A549 (cell line): ENCODE results near the gene CSRP2. TPM values are rescaled to one million over a fixed set of nuclear protein-coding genes. Genes with fewer than 3 reads are reported as not detected.

Source experiments
- ATAC-seq, 2 experiments: fragments of 200-7000 bp in 1 of 2; fragments of >200 bp in 1 of 2; cut with Nextera tagmentation in 1 of 2; cut with Tn5 transposase in 1 of 2; 3 replicates each; pipeline versions ENCODE4 v1.8.0 to v1.9.1; 2018 to 2020; ENCODE audit warnings: mild to moderate bottlenecking in 1 of 2, moderate library complexity in 1 of 2
- CTCF ChIA-PET: fragments of 300-600 bp; sonication (Branson Sonifier 250); formaldehyde crosslinking; extraction: SDS; loops from one replicate; lab custom pipeline; 2021; ENCODE audit warnings: antibody characterized with exemption, inconsistent platforms; lab: Yijun Ruan, JAX
- POLR2A ChIA-PET: fragments of 350-600 bp; formaldehyde crosslinking; extraction: SDS; loops from one replicate; lab custom pipeline; 2021; ENCODE audit warnings: antibody characterized with exemption, inconsistent platforms; lab: Yijun Ruan, JAX
- DNase-seq, 2 experiments: peaks; one replicate each; pipeline versions ENCODE4 v3.0.0 to v3.0.0-alpha.2; 2011 to 2016; ENCODE audit warnings: low read depth in 1 of 2, low spot score in 1 of 2
- FAIRE-seq: peaks from 2 replicates; lab custom pipeline; 2011; peaks lifted over from hg19 to GRCh38; lab: Jason Lieb, UNC
- H3K27ac ChIP-seq, 2 experiments: fragments of >200 bp; sonication (Bioruptor Twin); formaldehyde crosslinking; 3 replicates each; pipeline ENCODE4 v1.5.1; 2016 to 2017
- H3K4me1 ChIP-seq: fragments of >200 bp; sonication (Bioruptor Twin); formaldehyde crosslinking; 3 replicates; pipeline ENCODE4 v1.6.1; 2016
- H3K4me2 ChIP-seq: fragments of >200 bp; sonication (Bioruptor Twin); formaldehyde crosslinking; 3 replicates; pipeline ENCODE4 v1.6.1; 2016
- H3K4me3 ChIP-seq: fragments of >200 bp; sonication (Bioruptor Twin); formaldehyde crosslinking; 3 replicates; pipeline ENCODE4 v1.5.1; 2016
- H3K9me3 ChIP-seq: fragments of >200 bp; sonication (Bioruptor Twin); formaldehyde crosslinking; 3 replicates; pipeline ENCODE4 v1.6.1; 2016
- CEBPB ChIP-seq, 2 experiments: fragments of >200 bp in 1 of 2; sonication (Bioruptor Twin) in 1 of 2; formaldehyde crosslinking in 1 of 2; IDR thresholded peaks; 2 replicates each; pipeline ENCODE4 v1.6.1; 2012 to 2016
- EHF ChIP-seq: fragments of 250-450 bp; sonication (Bioruptor Pico); IDR thresholded peaks from 2 replicates; pipeline ENCODE4 v1.5.0; 2020; ENCODE audit warnings: mild to moderate bottlenecking
- FOSL2 ChIP-seq, 2 experiments: fragments of 450-650 bp in 1 of 2; fragments of >200 bp in 1 of 2; sonication (Bioruptor Twin) in 1 of 2; formaldehyde crosslinking; IDR thresholded peaks; 2 replicates each; pipeline versions ENCODE4 v1.5.0 to v1.6.1; 2016 to 2020; ENCODE audit warnings: mild to moderate bottlenecking in 1 of 2, moderate library complexity in 1 of 2
- FOXS1 ChIP-seq: fragments of 250-450 bp; sonication (Bioruptor Pico); IDR thresholded peaks from 2 replicates; pipeline ENCODE4 v1.5.0; 2020; ENCODE audit warnings: mild to moderate bottlenecking, moderate library complexity
- HEYL ChIP-seq: fragments of 250-450 bp; sonication (Bioruptor Pico); IDR thresholded peaks from 2 replicates; pipeline ENCODE4 v1.8.0; 2021; ENCODE audit warnings: mild to moderate bottlenecking, moderate library complexity
- NFE2L2 ChIP-seq: fragments of 150-350 bp; conservative IDR thresholded peaks from 2 replicates; pipeline ENCODE4 v1.6.1; 2014; ENCODE audit warnings: low read length
- NPAS2 ChIP-seq: fragments of 250-450 bp; sonication (Bioruptor Pico); IDR thresholded peaks from 2 replicates; pipeline ENCODE4 v1.8.0; 2022; ENCODE audit warnings: mild to moderate bottlenecking, moderate library complexity, borderline replicate concordance
- PHF8 ChIP-seq: fragments of 200-600 bp; sonication (generic); IDR thresholded peaks from 2 replicates; pipeline ENCODE4 v1.6.1; 2016; ENCODE audit warnings: low read depth, mild to moderate bottlenecking, antibody characterized with exemption, moderate library complexity, borderline replicate concordance
- RFX5 ChIP-seq: fragments of 450-650 bp; IDR thresholded peaks from 2 replicates; pipeline ENCODE4 v1.7.1; 2014; ENCODE audit warnings: antibody characterized with exemption, mild to moderate bottlenecking, moderate library complexity
- RNF2 ChIP-seq: fragments of 200-600 bp; sonication (generic); IDR thresholded peaks from 2 replicates; pipeline ENCODE4 v1.6.1; 2016; ENCODE audit warnings: low read depth, mild to moderate bottlenecking, antibody characterized with exemption, moderate library complexity, borderline replicate concordance
- SMC3 ChIP-seq: fragments of >200 bp; sonication (Bioruptor Twin); formaldehyde crosslinking; IDR thresholded peaks from 3 replicates; pipeline ENCODE4 v1.6.1; 2018; ENCODE audit warnings: inconsistent platforms
- TFCP2L1 ChIP-seq: fragments of 250-450 bp; sonication (Bioruptor Pico); IDR thresholded peaks from 2 replicates; pipeline ENCODE4 v1.5.0; 2021; ENCODE audit warnings: mild to moderate bottlenecking
- TP53 ChIP-seq: fragments of 250-450 bp; sonication (Bioruptor Pico); IDR thresholded peaks from 2 replicates; pipeline ENCODE4 v1.5.0; 2021; ENCODE audit warnings: mild to moderate bottlenecking, moderate library complexity
- ZC3H11A ChIP-seq: fragments of 450-650 bp; IDR thresholded peaks from 2 replicates; pipeline ENCODE4 v1.6.1; 2014; ENCODE audit warnings: antibody characterized with exemption, mild to moderate bottlenecking
- ZFP36 ChIP-seq: fragments of 450-650 bp; IDR thresholded peaks from 2 replicates; pipeline ENCODE4 v1.6.1; 2014; ENCODE audit warnings: borderline replicate concordance; ENCODE audit not compliant: partially characterized antibody
- ZSCAN20 ChIP-seq: fragments of 250-450 bp; sonication (Bioruptor Pico); IDR thresholded peaks from 2 replicates; pipeline ENCODE4 v1.8.0; 2022; ENCODE audit warnings: mild to moderate bottlenecking, moderate library complexity
- WGBS: methylation state at CpG from one replicate; pipeline ENCODE4 v1.1.6; 2017; ENCODE audit errors: missing lambda C conversion rate; 5-methylcytosine and 5-hydroxymethylcytosine counted together
- polyA plus RNA-seq, 4 experiments: library from polyadenylated mRNA; depleted of rRNA in 3 of 4; stranded (reverse); fragments of >200 nt; fragmentation: RNase III in 1 of 4; extraction: RNeasy Plus Mini Kit Qiagen cat#74134 plus additional on column Dnase treatment in 1 of 4; gene quantifications; 2 replicates in 3 of 4; 3 replicates in 1 of 4; pipeline ENCODE4 v1.2.3, GENCODE V29; 2011 to 2017
- TF ChIP-seq, protein P1 (sequence below): IDR thresholded peaks from 2 replicates; pipeline ENCODE4 v1.6.1; 2012
- TF ChIP-seq, protein P2 (sequence below): fragments of >200 bp; sonication (Bioruptor Twin); formaldehyde crosslinking; IDR thresholded peaks from 2 replicates; pipeline ENCODE4 v1.6.1; 2016
- TF ChIP-seq, protein P3 (sequence below): fragments of 250-450 bp; sonication (Bioruptor Pico); IDR thresholded peaks from 2 replicates; pipeline ENCODE4 v1.5.0; 2021; ENCODE audit warnings: mild to moderate bottlenecking, moderate library complexity, borderline replicate concordance

The CSRP2 gene
- polyA plus RNA-seq, 2 of the 4 experiments (the other 2 are of a cell fraction): 19.2 to 23.6 TPM

DNA sequence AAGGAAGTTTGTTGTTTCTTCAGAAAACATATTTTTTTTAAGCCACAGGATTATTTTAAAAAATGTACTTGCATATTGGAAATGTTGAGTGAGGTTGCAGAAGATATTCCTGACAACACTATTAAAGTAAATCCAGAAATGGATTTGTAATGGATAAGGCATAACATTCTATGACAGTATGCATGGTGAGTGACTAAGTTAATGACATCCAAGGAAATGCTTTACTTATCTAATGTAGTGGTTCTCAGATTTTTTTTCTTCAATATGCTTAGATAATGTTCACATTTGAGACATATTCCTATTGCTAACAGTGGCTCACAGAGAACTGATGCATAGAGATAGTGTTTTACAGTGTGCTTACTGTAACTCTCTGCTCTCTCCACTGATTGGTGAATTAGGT lies 65.6 kb downstream of the CSRP2 start:
- H3K4me3 ChIP-seq: no peak overlapping the region
- H3K9me3 ChIP-seq: no peaks in the 10 kb centered on the region
- no peaks in the 10 kb centered on the region for H3K4me1 ChIP-seq
- ChIA-PET POLR2A (no interaction called here), CTCF (no interaction called here)
- no peak for DNase-seq
- no peak overlapping the region for H3K4me2 ChIP-seq
- ATAC-seq: no peak
- H3K27ac ChIP-seq: no peak overlapping the region
- FAIRE-seq: no peak
- TF ChIP-seq HEYL (CRISPR knock-in tag) (no peak), TFCP2L1 (CRISPR knock-in tag) (no peak), ZC3H11A (no peak), CEBPB (IDR thresholded peaks at IDR 0.05) (no peak), RNF2 (no peak), ZSCAN20 (CRISPR knock-in tag) (no peak), RFX5 (no peak), ZFP36 (no peak)
- TF ChIP-seq, protein P1, sequence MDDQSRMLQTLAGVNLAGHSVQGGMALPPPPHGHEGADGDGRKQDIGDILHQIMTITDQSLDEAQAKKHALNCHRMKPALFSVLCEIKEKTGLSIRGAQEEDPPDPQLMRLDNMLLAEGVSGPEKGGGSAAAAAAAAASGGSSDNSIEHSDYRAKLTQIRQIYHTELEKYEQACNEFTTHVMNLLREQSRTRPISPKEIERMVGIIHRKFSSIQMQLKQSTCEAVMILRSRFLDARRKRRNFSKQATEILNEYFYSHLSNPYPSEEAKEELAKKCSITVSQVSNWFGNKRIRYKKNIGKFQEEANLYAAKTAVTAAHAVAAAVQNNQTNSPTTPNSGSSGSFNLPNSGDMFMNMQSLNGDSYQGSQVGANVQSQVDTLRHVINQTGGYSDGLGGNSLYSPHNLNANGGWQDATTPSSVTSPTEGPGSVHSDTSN: no peak
- TF ChIP-seq, protein P2, sequence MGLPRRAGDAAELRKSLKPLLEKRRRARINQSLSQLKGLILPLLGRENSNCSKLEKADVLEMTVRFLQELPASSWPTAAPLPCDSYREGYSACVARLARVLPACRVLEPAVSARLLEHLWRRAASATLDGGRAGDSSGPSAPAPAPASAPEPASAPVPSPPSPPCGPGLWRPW: no peak
- TF ChIP-seq, protein P3, sequence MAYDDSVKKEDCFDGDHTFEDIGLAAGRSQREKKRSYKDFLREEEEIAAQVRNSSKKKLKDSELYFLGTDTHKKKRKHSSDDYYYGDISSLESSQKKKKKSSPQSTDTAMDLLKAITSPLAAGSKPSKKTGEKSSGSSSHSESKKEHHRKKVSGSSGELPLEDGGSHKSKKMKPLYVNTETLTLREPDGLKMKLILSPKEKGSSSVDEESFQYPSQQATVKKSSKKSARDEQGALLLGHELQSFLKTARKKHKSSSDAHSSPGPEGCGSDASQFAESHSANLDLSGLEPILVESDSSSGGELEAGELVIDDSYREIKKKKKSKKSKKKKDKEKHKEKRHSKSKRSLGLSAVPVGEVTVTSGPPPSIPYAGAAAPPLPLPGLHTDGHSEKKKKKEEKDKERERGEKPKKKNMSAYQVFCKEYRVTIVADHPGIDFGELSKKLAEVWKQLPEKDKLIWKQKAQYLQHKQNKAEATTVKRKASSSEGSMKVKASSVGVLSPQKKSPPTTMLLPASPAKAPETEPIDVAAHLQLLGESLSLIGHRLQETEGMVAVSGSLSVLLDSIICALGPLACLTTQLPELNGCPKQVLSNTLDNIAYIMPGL (CRISPR knock-in tag): no peak

DNA sequence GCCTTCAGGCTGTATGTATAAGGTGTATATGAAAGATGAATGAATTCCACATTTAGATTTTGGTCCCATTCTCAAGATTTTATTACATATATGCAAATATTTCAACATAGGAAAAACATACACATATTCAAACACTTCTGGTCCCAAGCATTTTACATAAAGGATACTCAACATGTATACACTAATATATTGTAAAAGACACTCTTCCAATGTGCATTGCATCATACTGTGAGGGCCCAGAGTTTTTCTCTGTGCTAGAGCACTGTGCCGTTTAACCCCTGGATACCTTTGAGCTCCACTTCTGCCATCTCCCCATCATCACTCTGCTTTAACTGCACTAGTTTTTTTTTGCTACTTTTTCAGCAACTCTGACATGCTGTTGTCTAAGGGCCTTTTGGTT lies 66.8 kb downstream of the CSRP2 start:
- no peak for FAIRE-seq
- POLR2A ChIA-PET: no interaction called here
- no peak overlapping the region for H3K27ac ChIP-seq

DNA sequence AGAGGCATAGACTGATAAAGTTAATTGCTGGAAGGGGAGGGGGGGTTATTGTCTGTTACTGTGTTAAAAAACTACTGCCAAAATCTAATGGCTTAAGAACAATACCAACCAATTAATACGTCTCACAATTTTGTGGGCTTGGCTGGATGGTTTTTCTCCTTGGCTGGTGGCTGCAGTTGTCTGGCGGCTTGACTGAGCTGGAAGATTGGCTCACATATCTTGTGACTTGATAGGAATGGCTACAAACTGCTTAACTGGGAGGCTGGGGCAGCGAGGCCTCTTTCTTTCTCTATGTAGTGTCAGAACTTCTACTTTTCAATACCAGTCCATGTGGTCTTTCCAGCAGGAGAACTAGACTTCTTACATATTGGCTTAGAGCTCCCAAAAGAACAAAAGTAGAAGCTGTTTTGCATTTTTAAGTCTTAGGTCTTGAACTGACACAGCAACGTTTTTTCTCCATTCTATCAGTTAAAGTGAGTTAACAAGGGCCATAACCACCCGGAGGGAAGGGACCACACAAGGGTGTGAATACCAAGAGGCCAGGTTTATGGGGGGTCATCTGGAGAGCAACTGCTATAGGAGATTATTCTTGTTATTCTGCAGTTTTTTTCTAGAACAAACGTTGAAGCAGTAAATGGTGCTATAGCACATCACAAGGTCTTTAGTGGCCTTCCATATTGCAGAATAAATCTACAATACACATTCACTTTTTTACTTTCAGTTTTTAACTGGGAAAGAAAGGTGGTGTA lies 68.0 kb downstream of the CSRP2 start:
- Histone ChIP-seq H3K4me1 (no peaks in the 10 kb centered on the region), H3K4me2 (no peak overlapping the region), H3K9me3 (no peaks in the 10 kb centered on the region), H3K4me3 (no peak overlapping the region), H3K27ac (no peak overlapping the region)
- FAIRE-seq (no peak), DNase-seq (no peak), ATAC-seq (no peak)
- ChIA-PET POLR2A (no interaction called here), CTCF (no interaction called here)
- 73% methylated on average over 6 of the region's 6 CpGs for WGBS
- TF ChIP-seq NPAS2 (no peak), FOSL2 (IDR thresholded peaks at IDR 0.05) (no peak), FOSL2 (CRISPR knock-in tag; IDR thresholded peaks at IDR 0.05) (no peak), CEBPB (IDR thresholded peaks at IDR 0.05) (no peak), SMC3 (no peak), FOXS1 (no peak), EHF (no peak), PHF8 (no peak)
- TF ChIP-seq, protein P2: no peak

More for the DNA sequence above, 66.8 kb downstream of the CSRP2 start:
- DNase-seq (no peak), ATAC-seq (no peak)
- Histone ChIP-seq H3K4me2 (no peak overlapping the region), H3K9me3 (no peaks in the 10 kb centered on the region), H3K4me1 (no peaks in the 10 kb centered on the region), H3K4me3 (no peak overlapping the region)
- WGBS: 93% methylated on average over 1 of the region's 1 CpG
- CTCF ChIA-PET: interaction anchor here (1.0 kb wide), 1 partner anchor 18 kb away, joined by 3 read pairs; no protein-coding TSS in a partner anchor
- TF ChIP-seq NFE2L2 (no peak), TP53 (CRISPR knock-in tag) (no peak)

Other genes starting within 250 kb of the CSRP2 start
- 49.2 and 54.8 TPM in 2 replicates for gene ZDHHC17, start 114.9 kb downstream of the CSRP2 start, polyA plus RNA-seq (2011; rRNA removed)
- 28.1 to 30.5 TPM (median 29.4 TPM) in 3 replicates for gene ZDHHC17, start 114.9 kb downstream of the CSRP2 start, polyA plus RNA-seq (2017; fragmentation: RNase III; extraction: RNeasy Plus Mini Kit Qiagen cat#74134 plus additional on column Dnase treatment)
- 8.2 and 12.2 TPM in 2 replicates for gene E2F7, start 186.6 kb upstream of the CSRP2 start, polyA plus RNA-seq (2011; rRNA removed)
- 4.1 to 5.4 TPM (median 5.0 TPM) in 3 replicates for gene E2F7, start 186.6 kb upstream of the CSRP2 start, polyA plus RNA-seq (2017; fragmentation: RNase III; extraction: RNeasy Plus Mini Kit Qiagen cat#74134 plus additional on column Dnase treatment)